GM12878 (cell line): Measurements from ENCODE around the gene EXOC4. TPM values are rescaled to one million over a fixed set of nuclear protein-coding genes. Genes with fewer than 3 reads are reported as not detected.

Source experiments
- ATAC-seq: fragments of 200-7000 bp; cut with Tn5 transposase; 3 replicates; pipeline ENCODE4 v1.9.1; 2020; ENCODE audit warnings: mild to moderate bottlenecking, moderate library complexity
- BruUV-seq: library from RNA; stranded (reverse); fragments of 400-500 nt; replicated peaks from 2 replicates; lab custom pipeline; 2021; lab: Mats Ljungman, UMichigan
- CTCF ChIA-PET: fragments of 300-600 bp; sonication (Branson Sonifier 250); formaldehyde crosslinking; extraction: SDS; loops from one replicate; lab custom pipeline; 2021; ENCODE audit warnings: inconsistent platforms; lab: Yijun Ruan, JAX
- POLR2A ChIA-PET: fragments of 350-600 bp; formaldehyde crosslinking; extraction: SDS; loops from one replicate; lab custom pipeline; 2021; ENCODE audit warnings: inconsistent platforms; lab: Charles Lee
- RAD21 ChIA-PET: fragments of 300-600 bp; sonication (Branson Sonifier 250); formaldehyde crosslinking; loops from one replicate; lab custom pipeline; 2023; ENCODE audit warnings: antibody characterized with exemption; ENCODE audit not compliant: unreplicated experiment; lab: Charles Lee
- SMC1A ChIA-PET: fragments of 300-600 bp; sonication (Branson Sonifier 250); formaldehyde crosslinking; loops from one replicate; lab custom pipeline; 2023; ENCODE audit not compliant: unreplicated experiment, uncharacterized antibody; lab: Charles Lee
- DNase-seq: peaks from one replicate; pipeline ENCODE4 v3.0.0-alpha.2; 2011; ENCODE audit warnings: low read depth, low spot score
- FAIRE-seq: peaks from 3 replicates; lab custom pipeline; 2011; peaks lifted over from hg19 to GRCh38; lab: Jason Lieb, UNC
- H2AFZ ChIP-seq: 2 replicates; pipeline ENCODE4 v1.6.0; 2011; ENCODE audit warnings: low read depth, low read length, control low read depth; ENCODE audit not compliant: control insufficient read depth
- H3K27ac ChIP-seq: 2 replicates; pipeline ENCODE4 v1.5.1; 2011; ENCODE audit warnings: control low read depth; ENCODE audit not compliant: control insufficient read depth, insufficient read depth
- H3K27me3 ChIP-seq, 2 experiments: replicated peaks in 1 of 2; 2 replicates each; pipeline versions ENCODE4 v1.6.0 to v1.6.1; 2011; ENCODE audit warnings: low read length in 1 of 2; ENCODE audit not compliant: control insufficient read depth in 2 of 2, insufficient read depth in 2 of 2
- H3K36me3 ChIP-seq, 2 experiments: 2 replicates each; pipeline ENCODE4 v1.5.1; 2011; ENCODE audit warnings: low read length in 1 of 2; ENCODE audit not compliant: control insufficient read depth in 2 of 2, insufficient read depth in 2 of 2
- H3K4me1 ChIP-seq: 2 replicates; pipeline ENCODE4 v1.6.1; 2011; ENCODE audit warnings: mild to moderate bottlenecking, low read length, moderate library complexity, mixed read lengths; ENCODE audit not compliant: control insufficient read depth, insufficient read depth
- H3K4me2 ChIP-seq: 2 replicates; pipeline ENCODE4 v1.6.0; 2011; ENCODE audit warnings: control low read depth; ENCODE audit not compliant: control insufficient read depth, insufficient read depth
- H3K4me3 ChIP-seq: fragments of 200-600 bp; sonication (generic); 2 replicates; pipeline ENCODE4 v1.5.1; 2016
- H3K79me2 ChIP-seq: 2 replicates; pipeline ENCODE4 v1.6.0; 2011; ENCODE audit warnings: low read length; ENCODE audit not compliant: control insufficient read depth, insufficient read depth
- H3K9ac ChIP-seq: 2 replicates; pipeline ENCODE4 v1.8.0; 2011; ENCODE audit warnings: low read length, control low read depth, mixed read lengths; ENCODE audit not compliant: control insufficient read depth, insufficient read depth
- H3K9me3 ChIP-seq: replicated peaks from 3 replicates; pipeline ENCODE4 v1.5.1; 2011; ENCODE audit warnings: mild to moderate bottlenecking, low read length; ENCODE audit not compliant: control insufficient read depth, insufficient read depth
- H4K20me1 ChIP-seq: 2 replicates; pipeline ENCODE4 v1.6.0; 2011; ENCODE audit not compliant: control insufficient read depth, insufficient read depth
- EED ChIP-seq: sonication (generic); IDR thresholded peaks from 2 replicates; pipeline ENCODE4 v1.6.1; 2016; ENCODE audit warnings: antibody characterized with exemption, low read depth
- EGR1 ChIP-seq, 2 experiments: IDR thresholded peaks; 1 replicate in 1 of 2; 2 replicates in 1 of 2; pipeline ENCODE4 v1.6.1; 2011 to 2012; ENCODE audit warnings: low read depth in 2 of 2, low read length in 2 of 2, borderline replicate concordance in 1 of 2, mild to moderate bottlenecking in 1 of 2, moderate library complexity in 1 of 2
- FOS ChIP-seq: IDR thresholded peaks from 3 replicates; pipeline ENCODE4 v1.6.1; 2011; ENCODE audit warnings: borderline replicate concordance; ENCODE audit not compliant: insufficient read length; ENCODE audit errors: extremely low read depth
- NR2C2 ChIP-seq: IDR thresholded peaks from 2 replicates; pipeline ENCODE4 v1.6.1; 2011; ENCODE audit warnings: borderline replicate concordance, low read depth; ENCODE audit not compliant: control insufficient read depth, insufficient read length
- PAX5 ChIP-seq: IDR thresholded peaks from 2 replicates; pipeline ENCODE4 v1.6.1; 2011; ENCODE audit warnings: low read depth, low read length, borderline replicate concordance
- POU2F2 ChIP-seq: IDR thresholded peaks from 3 replicates; pipeline ENCODE4 v1.6.1; 2011; ENCODE audit warnings: low read depth, mild to moderate bottlenecking, low read length, borderline replicate concordance
- SIX5 ChIP-seq: IDR thresholded peaks from 2 replicates; pipeline ENCODE4 v1.6.1; 2011; ENCODE audit warnings: mild to moderate bottlenecking, low read depth, low read length, moderate library complexity; ENCODE audit not compliant: severe bottlenecking
- SPI1 ChIP-seq: IDR thresholded peaks from 2 replicates; pipeline ENCODE4 v1.6.1; 2011; ENCODE audit warnings: low read depth, mild to moderate bottlenecking, low read length, moderate library complexity, borderline replicate concordance; ENCODE audit not compliant: insufficient read depth
- SREBF1 ChIP-seq: IDR thresholded peaks from 2 replicates; pipeline ENCODE4 v1.6.1; 2012; ENCODE audit warnings: mild to moderate bottlenecking, low read length
- STAT3 ChIP-seq: IDR thresholded peaks from 2 replicates; pipeline ENCODE4 v1.6.1; 2011; ENCODE audit warnings: low read depth, low read length, improper control_type of control experiment
- WRNIP1 ChIP-seq: IDR thresholded peaks from 2 replicates; pipeline ENCODE4 v1.6.1; 2011; ENCODE audit warnings: low read depth, low read length, improper control_type of control experiment, borderline replicate concordance
- WGBS: methylation state at CpG from one replicate; pipeline ENCODE4 v1.1.6; 2016; ENCODE audit warnings: low lambda C conversion rate; ENCODE audit not compliant: insufficient replicate concordance, insufficient coverage; ENCODE audit errors: missing lambda C conversion rate; 5-methylcytosine and 5-hydroxymethylcytosine counted together
- in situ Hi-C: fragments of 300-500 bp; cut with MboI; formaldehyde crosslinking; loops from 9 replicates; pipeline ENCODE4 v1.14.3; 2018; ENCODE audit warnings: mixed read lengths
- intact Hi-C: fragments of 100-400 bp; cut with micrococcal nuclease; formaldehyde crosslinking; loops from one replicate; pipeline ENCODE4 v1.14.2; 2022; ENCODE audit not compliant: unreplicated experiment
- polyA plus RNA-seq, 11 experiments: library from polyadenylated mRNA; depleted of rRNA in 4 of 11; unstranded in 6 of 11; stranded (reverse) in 5 of 11; fragments of >200 nt; fragmentation: Nextera tagmentation in 4 of 11; fragmentation: Illumina TruSeq in 1 of 11; extraction: Ambion mirVana in 4 of 11; extraction: Trizol in 1 of 11; gene quantifications; 1 replicate in 1 of 11; 2 replicates in 10 of 11; pipeline versions ENCODE4 v1.2.1 to v1.2.3, GENCODE V29; 2011 to 2016; ENCODE audit warnings: inconsistent platforms in 2 of 11, missing spikeins in 2 of 11, low read depth in 1 of 11
- total RNA-seq, 4 experiments: library from RNA; depleted of rRNA in 3 of 4; stranded (reverse); fragments of >200 nt in 3 of 4; fragmentation: Illumina TruSeq in 1 of 4; extraction: Trizol in 1 of 4; gene quantifications; 2 replicates each; pipeline versions ENCODE4 v1.2.1 to v1.2.3, GENCODE V29; 2013 to 2021

EXOC4 gene
- total and polyA plus RNA-seq, 10 of the 15 experiments (the other 5 are each of a cell fraction or from before 2014, with no cell fraction given): 13.2 to 44.5 (median 29.6) TPM

DNA sequence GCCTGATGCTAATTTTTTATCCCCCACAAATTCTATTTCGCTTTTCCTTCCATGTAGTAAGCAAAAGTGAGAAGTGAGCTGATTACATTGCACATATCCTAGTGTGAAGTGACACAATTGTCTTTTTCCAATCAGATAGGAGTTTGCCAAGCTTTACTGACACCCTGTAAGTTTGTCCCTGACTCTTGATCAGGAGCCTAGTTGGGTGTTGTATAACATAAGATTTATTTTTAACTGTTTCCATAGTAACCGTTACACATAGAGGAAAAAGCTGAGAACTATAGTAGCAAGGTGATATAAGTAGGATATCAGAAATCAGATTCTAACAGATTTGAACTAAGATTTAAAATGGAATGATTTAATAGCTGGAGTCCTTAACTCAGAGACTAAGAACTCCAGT is 31.2 kb downstream of the EXOC4 start:
- CTCF ChIA-PET: no interaction called here
- RAD21 ChIA-PET: no interaction called here
- BruUV-seq: no TSS peak
- SMC1A ChIA-PET: interaction anchor here (0.9 kb wide), 1 partner anchor 10 kb away, joined by 4 read pairs; no protein-coding TSS in a partner anchor
- in situ Hi-C loops: no loop called here
- no peak overlapping the region for H3K4me3 ChIP-seq
- no peak overlapping the region for H2AFZ ChIP-seq
- ATAC-seq (no peak), DNase-seq (no peak), FAIRE-seq (no peak)
- intact Hi-C loops: no loop called here
- no peaks in the 10 kb centered on the region for H3K27me3 ChIP-seq
- H3K4me2 ChIP-seq: no peak overlapping the region
- no peak overlapping the region for H3K9ac ChIP-seq
- peaks cover 0 to 5% of the 10 kb centered on the region in 2 experiments; a peak in 2 of 4 replicates for H3K36me3 ChIP-seq
- H3K27ac ChIP-seq: no peak overlapping the region
- H3K79me2 ChIP-seq: no peaks in the 10 kb centered on the region
- no peaks in the 10 kb centered on the region; the same call in 2 of the 3 replicates for H3K9me3 ChIP-seq
- no peaks in the 10 kb centered on the region for H3K4me1 ChIP-seq
- TF ChIP-seq STAT3: no peak
- no peak for TF ChIP-seq PAX5
- TF ChIP-seq SREBF1: no peak
- no peak for TF ChIP-seq SIX5
- 93% methylated on average over 2 of the region's 2 CpGs for WGBS
- POLR2A ChIA-PET: interaction anchor here (1.0 kb wide), 1 partner anchor 30 kb away, joined by 3 read pairs; no protein-coding TSS in a partner anchor
- no peaks in the 10 kb centered on the region for H4K20me1 ChIP-seq

DNA sequence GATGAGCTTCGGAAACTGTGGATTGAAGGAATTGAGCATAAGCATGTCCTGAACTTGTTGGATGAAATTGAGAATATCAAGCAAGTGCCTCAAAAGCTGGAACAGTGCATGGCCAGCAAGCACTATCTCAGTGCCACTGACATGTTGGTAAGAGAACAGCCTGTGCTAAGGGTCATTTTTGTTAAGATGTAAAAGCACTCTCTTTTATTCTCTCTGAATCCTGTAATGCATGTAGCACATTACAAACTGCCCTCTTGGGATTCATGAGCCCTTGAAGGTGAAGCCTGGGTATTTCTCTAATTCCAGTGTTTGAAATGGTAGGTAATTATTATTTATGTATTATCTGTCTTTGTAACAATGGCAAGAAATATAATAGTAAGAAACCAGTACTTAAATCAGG is 36.1 kb downstream of the EXOC4 start:
- in situ Hi-C loops: no loop called here

More for the DNA sequence above, 36.1 kb downstream of the EXOC4 start:
- H3K79me2 ChIP-seq: no peaks in the 10 kb centered on the region
- 100% methylated on average over 1 of the region's 1 CpG for WGBS
- ChIA-PET CTCF (no interaction called here), SMC1A (interaction anchor here (1.2 kb wide), 1 partner anchor 11 kb away, joined by 3 read pairs; no protein-coding TSS in a partner anchor), RAD21 (no interaction called here), POLR2A (no interaction called here)
- no peaks in the 10 kb centered on the region for H3K4me1 ChIP-seq
- no peak overlapping the region for H3K4me2 ChIP-seq
- no peak overlapping the region for H3K9ac ChIP-seq
- BruUV-seq: no TSS peak
- no peaks in the 10 kb centered on the region for H3K9me3 ChIP-seq
- intact Hi-C loops: no loop called here
- H3K27ac ChIP-seq: no peak overlapping the region
- H2AFZ ChIP-seq: no peak overlapping the region
- H3K36me3 ChIP-seq: peaks cover 0 to 11% of the 10 kb centered on the region in 2 experiments; a peak in 2 of 4 replicates
- ATAC-seq: no peak
- no peaks in the 10 kb centered on the region for H4K20me1 ChIP-seq
- TF ChIP-seq NR2C2: no peak
- no peak for TF ChIP-seq EED
- TF ChIP-seq SPI1: no peak
- TF ChIP-seq POU2F2: no peak
- no peak for TF ChIP-seq EGR1 (IDR thresholded peaks at IDR 0.05; ENCODE audit: borderline replicate concordance in 1 of 2, low read depth in 2 of 2, low read length in 2 of 2)
- no peak for TF ChIP-seq FOS
- no peak for TF ChIP-seq WRNIP1
- no peak overlapping the region for H3K4me3 ChIP-seq
- FAIRE-seq: no peak
- no peaks in the 10 kb centered on the region for H3K27me3 ChIP-seq
- no peak for DNase-seq
